Erythroblast (primary cell): Measurements from ENCODE around the gene CCS.

ENCODE experiments used
- GATA1 ChIP-seq: IDR thresholded peaks from 2 replicates; pipeline ENCODE4 v1.6.1; 2011; ENCODE audit warnings: low read depth, mild to moderate bottlenecking, control low read depth, low read length, moderate library complexity
- POLR2A ChIP-seq: IDR thresholded peaks from 2 replicates; pipeline ENCODE4 v1.6.1; 2011; ENCODE audit warnings: mild to moderate bottlenecking, low read length

GRCh38 chr11:66614073-66614472 lies 21.1 kb downstream of the CCS start:
- TF ChIP-seq POLR2A (no peak), GATA1 (no peak)
